Subcutaneous adipose tissue (tissue), 4 donors: Measurements from ENCODE around the gene SLF1. TPM values are rescaled to one million over a fixed set of nuclear protein-coding genes. Genes with fewer than 3 reads are reported as not detected.

ENCODE experiments used
- CTCF ChIP-seq: fragments of 450-650 bp; IDR thresholded peaks from one replicate; pipeline ENCODE4 v1.5.1; 2016; ENCODE audit warnings: low read depth, mild to moderate bottlenecking, control low read depth, antibody characterized with exemption, moderate library complexity
- total RNA-seq, 4 donors: library from RNA; depleted of rRNA; stranded (reverse); fragments of >200 nt; gene quantifications; one replicate each; pipeline ENCODE4 v1.1.0, GENCODE V29; 2016

SLF1 gene
- total RNA-seq, 4 donors from 2014 or later: 4.9 to 9.6 (median 7.0) TPM

GRCh38 chr5:94627191-94627590 lies 8.7 kb downstream of the SLF1 start:
- no peak for TF ChIP-seq CTCF

GRCh38 chr5:94632024-94632423 lies 13.6 kb downstream of the SLF1 start:
- no peak for TF ChIP-seq CTCF

GRCh38 chr5:94640176-94640575 lies 21.7 kb downstream of the SLF1 start:
- no peak for TF ChIP-seq CTCF

GRCh38 chr5:94645053-94645452 lies 26.6 kb downstream of the SLF1 start:
- no peak for TF ChIP-seq CTCF

- TF ChIP-seq CTCF: no peak
Observed at GRCh38 chr5:94646758-94647157, 28.3 kb downstream of the SLF1 start.

- TF ChIP-seq CTCF: no peak
Observed at GRCh38 chr5:94649874-94650273, 31.4 kb downstream of the SLF1 start.

GRCh38 chr5:94658272-94658671 lies 39.8 kb downstream of the SLF1 start:
- no peak for TF ChIP-seq CTCF

GRCh38 chr5:94660506-94660905 lies 42.0 kb downstream of the SLF1 start:
- TF ChIP-seq CTCF: no peak
